Left lung (tissue), 10 donors: ENCODE results near the gene SUMO3. TPM values are rescaled to one million over a fixed set of nuclear protein-coding genes. Genes with fewer than 3 reads are reported as not detected.
A peak's percentile ranks its signal among the peaks of the same experiment; 100 is the strongest.

ENCODE experiments used
- ATAC-seq: fragments of 200-7000 bp; cut with Tn5 transposase; one replicate; pipeline ENCODE4 v1.9.1; 2020; ENCODE audit warnings: moderate library complexity
- DNase-seq, 4 donors: peaks; one replicate each; pipeline ENCODE4 v3.0.0-alpha.2; 2013 to 2020
- H3K27ac ChIP-seq, 2 donors: fragments of 200-600 bp; sonication (generic) in 1 of 2; one replicate each; pipeline versions ENCODE4 v1.5.0 to v1.8.0; 2020 to 2021
- H3K27me3 ChIP-seq, 2 donors: fragments of 200-600 bp; sonication (generic) in 1 of 2; one replicate each; pipeline versions ENCODE4 v1.5.0 to v1.8.0; 2020 to 2021
- H3K36me3 ChIP-seq, 2 donors: fragments of 200-600 bp; sonication (generic) in 1 of 2; one replicate each; pipeline versions ENCODE4 v1.5.0 to v1.8.0; 2020 to 2021
- H3K4me1 ChIP-seq, 2 donors: fragments of 200-600 bp; one replicate each; pipeline ENCODE4 v1.8.0; 2021
- H3K4me3 ChIP-seq, 2 donors: fragments of 200-600 bp; sonication (generic) in 1 of 2; one replicate each; pipeline versions ENCODE4 v1.5.0 to v1.8.0; 2020 to 2021; ENCODE audit warnings: mild to moderate bottlenecking in 1 of 2
- H3K9me3 ChIP-seq, 2 donors: fragments of 200-600 bp; sonication (generic) in 1 of 2; one replicate each; pipeline versions ENCODE4 v1.5.0 to v1.8.0; 2020 to 2021
- CTCF ChIP-seq, 2 donors: fragments of 200-600 bp; sonication (generic) in 1 of 2; IDR thresholded peaks; one replicate each; pipeline versions ENCODE4 v1.5.0 to v1.8.0; 2021; ENCODE audit warnings: antibody characterized with exemption in 2 of 2
- intact Hi-C, 2 donors: fragments of 100-400 bp; cut with DNase I; formaldehyde crosslinking; loops; one replicate each; pipeline versions ENCODE4 v1.11.2 to v1.14.2; 2022
- polyA plus RNA-seq, 6 donors: library from polyadenylated mRNA; unstranded; fragments of 120-200 nt; gene quantifications; one replicate each; pipeline ENCODE4 v1.2.1, GENCODE V29; 2013; ENCODE audit not compliant: insufficient read length in 6 of 6
- total RNA-seq, 2 donors: library from RNA; stranded (reverse); fragmentation: NEBNext Ultra II Directional; extraction: Animal tissue kit (Norgen Biotek cat#: 25700); gene quantifications; one replicate each; pipeline ENCODE4 v1.2.1, GENCODE V29; 2021
- donor health status: DM: no; HTN: yes; CAD: no.
- donor health status: DM: no; HTN: no; CAD: no.

The SUMO3 gene
- total and polyA plus RNA-seq, 8 donors, result 92.4 to 136 (median 118) TPM

GRCh38 chr21:44766818-44767354 is 51.0 kb downstream of the SUMO3 start:
- Histone ChIP-seq H3K4me1 (no peaks in the 10 kb centered on the region), H3K4me3 (no peak overlapping the region), H3K27ac (no peak overlapping the region), H3K9me3 (no peaks in the 10 kb centered on the region), H3K36me3 (peaks cover 0 to 38% of the 10 kb centered on the region in 2 donors), H3K27me3 (no peaks in the 10 kb centered on the region)
- intact Hi-C loops, result no loop called here
- no peak for TF ChIP-seq CTCF (IDR thresholded peaks at IDR 0.05)
- ATAC-seq (no peak), DNase-seq (no peak)

GRCh38 chr21:44766014-44766817 is 51.6 kb downstream of the SUMO3 start:
- ATAC-seq, result no peak
- peak in 1 of 4 donors; percentile 61 for DNase-seq

GRCh38 chr21:44765231-44766013 is 52.4 kb downstream of the SUMO3 start:
- DNase-seq (no peak), ATAC-seq (no peak)
- H3K4me1 ChIP-seq, result no peaks in the 10 kb centered on the region
- H3K27ac ChIP-seq, result no peak overlapping the region
- H3K27me3 ChIP-seq, result no peaks in the 10 kb centered on the region
- no peak for TF ChIP-seq CTCF (IDR thresholded peaks at IDR 0.05)
- no peaks in the 10 kb centered on the region for H3K9me3 ChIP-seq
- intact Hi-C loops, result no loop called here
- H3K36me3 ChIP-seq, result peaks cover 0 to 23% of the 10 kb centered on the region in 2 donors
- no peak overlapping the region for H3K4me3 ChIP-seq

More at GRCh38 chr21:44766014-44766817, 51.6 kb downstream of the SUMO3 start:
- Histone ChIP-seq H3K9me3 (no peaks in the 10 kb centered on the region), H3K27ac (no peak overlapping the region), H3K4me3 (no peak overlapping the region), H3K36me3 (peaks cover 0 to 31% of the 10 kb centered on the region in 2 donors), H3K27me3 (no peaks in the 10 kb centered on the region), H3K4me1 (no peaks in the 10 kb centered on the region)
- TF ChIP-seq CTCF (IDR thresholded peaks at IDR 0.05), result no peak
- intact Hi-C loops, result no loop called here

- peaks cover 0 to 15% of the 10 kb centered on the region in 2 donors for H3K36me3 ChIP-seq
- H3K4me3 ChIP-seq, result no peak overlapping the region
- peak in 1 of 4 donors; percentile 61 for DNase-seq
- TF ChIP-seq CTCF (IDR thresholded peaks at IDR 0.05), result no peak
- no peak for ATAC-seq
- no peak overlapping the region for H3K27ac ChIP-seq
- intact Hi-C loops, result no loop called here
- no peaks in the 10 kb centered on the region for H3K4me1 ChIP-seq
- no peaks in the 10 kb centered on the region for H3K9me3 ChIP-seq
- no peaks in the 10 kb centered on the region for H3K27me3 ChIP-seq
Measured at GRCh38 chr21:44764319-44765230, 53.3 kb downstream of the SUMO3 start.
